Activated CD8-positive, alpha-beta T cell treated with anti-CD3 and anti-CD28 coated beads for 36 hours (primary cell): ENCODE measurements around the gene MRGPRG. TPM values are rescaled to one million over a fixed set of nuclear protein-coding genes. Genes with fewer than 3 reads are reported as not detected.

ENCODE experiments used
- ATAC-seq: fragments of 200-7000 bp; cut with Tn5 transposase; one replicate; pipeline ENCODE4 v1.10.0; 2021; ENCODE audit warnings: mild to moderate bottlenecking, moderate library complexity
- CTCF ChIA-PET: fragments of 350-600 bp; sonication (Branson Sonifier 250); formaldehyde crosslinking; loops from one replicate; lab custom pipeline; 2021; ENCODE audit warnings: antibody characterized with exemption; lab: Charles Lee
- POLR2A ChIA-PET: fragments of 350-600 bp; sonication (Branson Sonifier 250); formaldehyde crosslinking; loops from one replicate; lab custom pipeline; 2021; ENCODE audit warnings: antibody characterized with exemption; lab: Charles Lee
- DNase-seq: peaks from one replicate; pipeline ENCODE4 v3.0.0-alpha.2; 2020
- H3K27ac Mint-ChIP-seq: one replicate; pipeline ENCODE4 v1.8.0; 2021; ENCODE audit warnings: mild to moderate bottlenecking, mixed read lengths
- H3K27me3 Mint-ChIP-seq: one replicate; pipeline ENCODE4 v1.8.0; 2021; ENCODE audit warnings: mixed read lengths
- H3K36me3 Mint-ChIP-seq: one replicate; pipeline ENCODE4 v1.8.0; 2021; ENCODE audit warnings: low read depth, mixed read lengths
- H3K4me1 Mint-ChIP-seq: one replicate; pipeline ENCODE4 v1.8.0; 2021; ENCODE audit warnings: low read depth, mixed read lengths
- H3K4me3 Mint-ChIP-seq: one replicate; pipeline ENCODE4 v1.8.0; 2021; ENCODE audit warnings: mild to moderate bottlenecking, moderate library complexity, mixed read lengths
- H3K9me3 Mint-ChIP-seq: one replicate; pipeline ENCODE4 v1.8.0; 2021; ENCODE audit warnings: mixed read lengths
- intact Hi-C: fragments of 100-400 bp; cut with micrococcal nuclease; formaldehyde crosslinking; loops from one replicate; pipeline ENCODE4 v1.10.0; 2022
- total RNA-seq, 2 experiments: library from RNA; stranded (reverse); gene quantifications; one replicate each; pipeline ENCODE4 v1.2.3, GENCODE V29; 2021
- TF ChIP-seq, protein P1 (sequence below): fragments of 200-600 bp; IDR thresholded peaks from one replicate; pipeline ENCODE4 v1.8.0; 2022; ENCODE audit warnings: antibody characterized with exemption, mild to moderate bottlenecking

Gene MRGPRG
- total RNA-seq, 2 experiments from 2014 or later, result not detected

DNA sequence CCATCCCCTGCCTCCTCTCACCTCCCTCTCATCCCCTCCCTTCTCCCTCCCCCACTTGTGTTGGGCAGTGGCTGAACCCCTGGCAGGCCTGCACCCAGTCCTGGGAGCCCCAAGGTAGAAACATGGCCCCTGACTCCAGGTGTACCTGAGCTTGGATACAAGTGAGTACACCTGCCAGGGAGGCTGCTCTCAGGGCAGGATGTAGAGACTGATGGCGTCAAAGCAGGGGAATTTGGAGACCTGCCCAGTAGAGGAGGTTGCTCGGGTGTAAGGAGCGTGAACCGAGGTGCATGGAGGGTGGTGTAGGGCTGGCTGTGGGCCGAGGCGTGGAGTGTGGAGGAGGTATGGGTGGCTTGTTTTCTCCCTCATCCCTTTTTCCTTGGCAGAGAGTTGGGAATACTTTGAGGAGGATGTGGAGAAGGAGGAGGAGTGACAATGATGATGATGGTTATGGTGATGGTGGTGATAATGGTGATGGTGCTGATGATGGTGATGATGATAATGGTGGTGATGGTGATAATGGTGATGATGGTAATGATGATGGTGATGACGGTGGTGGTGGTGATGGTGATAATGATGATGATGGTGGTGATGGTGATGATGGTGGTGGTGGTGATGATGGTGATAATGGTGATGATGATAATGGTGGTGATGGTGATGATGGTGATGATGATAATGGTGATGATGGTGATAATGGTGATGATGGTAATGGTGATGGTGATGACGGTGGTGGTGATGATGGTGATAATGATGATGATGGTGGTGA, 12.3 kb downstream of the MRGPRG start:
- Mint-ChIP-seq H3K27ac (no peak overlapping the region), H3K9me3 (no peaks in the 10 kb centered on the region), H3K36me3 (no peaks in the 10 kb centered on the region), H3K4me3 (no peak overlapping the region), H3K27me3 (peaks cover 6% of the 10 kb centered on the region), H3K4me1 (peaks cover 4% of the 10 kb centered on the region)
- ATAC-seq, result no peak
- CTCF ChIA-PET, result no interaction called here
- TF ChIP-seq, protein P1, sequence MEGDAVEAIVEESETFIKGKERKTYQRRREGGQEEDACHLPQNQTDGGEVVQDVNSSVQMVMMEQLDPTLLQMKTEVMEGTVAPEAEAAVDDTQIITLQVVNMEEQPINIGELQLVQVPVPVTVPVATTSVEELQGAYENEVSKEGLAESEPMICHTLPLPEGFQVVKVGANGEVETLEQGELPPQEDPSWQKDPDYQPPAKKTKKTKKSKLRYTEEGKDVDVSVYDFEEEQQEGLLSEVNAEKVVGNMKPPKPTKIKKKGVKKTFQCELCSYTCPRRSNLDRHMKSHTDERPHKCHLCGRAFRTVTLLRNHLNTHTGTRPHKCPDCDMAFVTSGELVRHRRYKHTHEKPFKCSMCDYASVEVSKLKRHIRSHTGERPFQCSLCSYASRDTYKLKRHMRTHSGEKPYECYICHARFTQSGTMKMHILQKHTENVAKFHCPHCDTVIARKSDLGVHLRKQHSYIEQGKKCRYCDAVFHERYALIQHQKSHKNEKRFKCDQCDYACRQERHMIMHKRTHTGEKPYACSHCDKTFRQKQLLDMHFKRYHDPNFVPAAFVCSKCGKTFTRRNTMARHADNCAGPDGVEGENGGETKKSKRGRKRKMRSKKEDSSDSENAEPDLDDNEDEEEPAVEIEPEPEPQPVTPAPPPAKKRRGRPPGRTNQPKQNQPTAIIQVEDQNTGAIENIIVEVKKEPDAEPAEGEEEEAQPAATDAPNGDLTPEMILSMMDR, result no peak
- intact Hi-C loops, result no loop called here
- no peak for DNase-seq
- POLR2A ChIA-PET, result no interaction called here

DNA sequence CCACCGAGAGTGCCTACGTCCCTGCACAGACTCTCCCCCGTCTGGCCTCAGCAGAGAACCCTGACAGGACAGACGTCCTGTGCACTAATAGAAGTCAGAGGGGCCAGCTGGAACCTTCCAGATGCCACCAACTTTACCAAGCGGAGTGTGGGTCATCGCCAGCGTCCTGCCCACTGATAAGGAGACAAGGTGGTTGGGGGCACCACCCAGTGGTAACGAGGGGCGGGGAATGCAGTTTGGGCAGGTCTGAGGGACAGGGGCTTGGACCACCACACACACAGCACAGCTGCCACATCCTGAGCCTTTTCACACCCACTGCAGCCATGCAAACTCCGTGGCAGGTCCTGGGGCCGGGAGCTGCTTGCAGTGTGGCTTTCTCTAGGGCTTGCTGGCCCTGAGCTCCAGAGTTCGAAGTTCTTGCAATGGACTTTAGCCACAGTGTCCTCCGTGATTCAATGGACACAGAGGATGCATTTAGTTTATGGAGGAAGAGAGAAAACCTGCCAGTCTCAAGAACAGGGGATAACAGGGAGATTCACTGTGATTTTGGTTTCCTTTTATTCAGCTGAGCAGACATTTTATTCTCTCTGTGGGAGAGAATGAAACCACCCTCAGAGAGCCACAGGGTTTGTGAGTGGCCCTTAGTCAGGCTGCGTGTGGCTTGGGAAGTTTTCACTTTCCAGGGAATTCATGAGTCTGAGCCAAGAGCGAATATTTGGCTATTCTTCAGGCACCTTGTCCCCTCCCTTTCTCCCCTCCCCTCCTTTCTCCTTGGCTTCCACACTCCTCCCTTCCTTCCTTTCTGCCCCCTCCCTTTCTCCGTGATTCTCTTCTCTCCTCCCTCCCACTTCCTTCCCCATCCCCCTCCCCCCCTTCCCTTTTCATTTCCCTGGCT, 13.1 kb downstream of the MRGPRG start:
- TF ChIP-seq, protein P1, result no peak
- Mint-ChIP-seq H3K4me1 (peaks cover 4% of the 10 kb centered on the region), H3K9me3 (no peaks in the 10 kb centered on the region), H3K27ac (no peak overlapping the region), H3K27me3 (peaks cover 9% of the 10 kb centered on the region), H3K36me3 (no peaks in the 10 kb centered on the region), H3K4me3 (no peak overlapping the region)
- DNase-seq (no peak), ATAC-seq (no peak)
- ChIA-PET POLR2A (no interaction called here), CTCF (no interaction called here)
- intact Hi-C loops, result no loop called here

DNA sequence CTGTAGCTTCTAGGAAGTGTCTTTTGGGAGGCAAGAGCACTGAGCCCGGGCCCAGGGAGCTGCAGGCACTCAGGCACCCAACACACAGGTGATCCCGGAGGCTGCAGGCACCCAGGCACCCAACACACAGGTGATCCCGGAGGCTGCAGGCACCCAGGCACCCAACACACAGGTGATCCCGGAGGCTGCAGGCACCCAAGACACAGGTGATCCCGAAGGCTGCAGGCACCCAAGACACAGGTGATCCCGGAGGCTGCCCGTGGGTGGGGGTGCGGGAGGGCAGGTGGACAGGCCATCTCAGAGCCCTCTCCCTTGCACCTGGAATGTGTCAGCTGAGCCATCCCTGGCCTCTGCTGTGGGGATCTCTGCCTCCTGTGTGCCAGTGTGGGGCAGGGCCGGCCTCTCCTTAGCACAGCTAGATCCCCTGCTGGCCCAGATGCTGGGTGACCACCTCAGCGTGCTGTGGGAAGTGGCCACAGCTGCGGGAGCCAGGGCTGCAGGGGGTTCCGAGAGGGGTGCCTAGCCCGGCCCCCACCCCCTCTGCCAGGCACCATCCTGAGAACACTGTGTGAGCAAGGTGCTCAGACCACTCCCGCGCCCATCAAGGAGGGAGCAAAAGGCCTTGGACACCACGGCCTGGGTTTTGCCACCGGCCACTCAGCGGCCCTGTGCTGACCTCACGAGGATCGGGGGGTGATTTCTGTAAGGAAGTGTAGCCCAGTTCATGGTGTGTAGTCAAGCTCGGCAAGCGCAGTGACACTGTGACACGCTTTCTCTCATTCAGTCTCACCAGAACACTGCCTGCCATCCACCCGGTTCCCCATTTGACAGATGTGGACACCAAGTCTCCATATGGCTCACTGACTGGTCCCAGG, 14.2 kb downstream of the MRGPRG start:
- CTCF ChIA-PET, result no interaction called here
- Mint-ChIP-seq H3K27ac (no peak overlapping the region), H3K27me3 (peaks cover 10% of the 10 kb centered on the region), H3K4me3 (no peak overlapping the region), H3K9me3 (no peaks in the 10 kb centered on the region), H3K4me1 (peaks cover 4% of the 10 kb centered on the region), H3K36me3 (no peaks in the 10 kb centered on the region)
- intact Hi-C loops, result no loop called here
- TF ChIP-seq, protein P1, result no peak
- DNase-seq (no peak), ATAC-seq (no peak)
- POLR2A ChIA-PET, result no interaction called here

DNA sequence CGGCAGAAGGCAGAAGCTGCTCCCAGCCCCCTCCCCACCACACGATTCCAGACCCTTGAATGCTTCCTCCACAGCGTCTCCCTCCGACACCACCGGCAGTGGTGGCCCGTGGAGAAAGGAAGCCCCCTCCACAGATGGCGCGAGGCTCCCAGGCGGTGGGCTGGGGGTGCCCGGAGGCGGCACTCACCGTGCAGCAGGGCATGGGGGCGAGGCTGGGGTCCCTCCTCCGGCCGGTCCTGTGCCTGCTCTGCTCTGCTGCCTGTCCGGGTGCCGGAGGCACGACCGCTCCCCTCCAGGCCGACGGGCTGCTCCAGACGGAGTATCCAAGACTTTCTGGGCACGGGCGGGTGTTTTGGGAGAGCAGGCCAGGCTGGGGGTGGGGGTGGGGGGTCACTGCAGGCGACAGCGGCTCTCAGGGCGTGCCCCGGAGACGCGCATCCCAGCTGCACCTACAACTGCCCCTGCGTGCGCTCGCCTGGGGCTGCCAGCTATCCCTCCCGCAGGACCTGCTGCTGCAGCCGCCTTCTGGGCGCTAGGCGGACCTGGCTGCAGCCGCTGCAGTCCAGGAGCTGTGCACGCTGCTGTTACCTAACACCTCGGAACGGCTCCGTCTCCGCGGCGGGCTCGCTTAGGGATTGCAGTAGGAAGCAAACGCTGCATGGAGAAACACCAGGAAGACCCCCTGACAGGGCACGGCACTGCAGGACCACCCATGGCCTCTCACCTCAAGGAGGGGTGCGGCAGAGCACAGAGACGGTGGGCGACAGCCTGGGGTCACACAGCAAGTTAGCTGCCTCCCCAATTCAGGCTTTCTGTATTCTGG, 15.2 kb downstream of the MRGPRG start:
- Mint-ChIP-seq H3K27me3 (peaks cover 10% of the 10 kb centered on the region), H3K9me3 (no peaks in the 10 kb centered on the region), H3K27ac (no peak overlapping the region), H3K4me3 (no peak overlapping the region), H3K36me3 (no peaks in the 10 kb centered on the region), H3K4me1 (peaks cover 4% of the 10 kb centered on the region)
- ATAC-seq (no peak), DNase-seq (no peak)
- POLR2A ChIA-PET, result no interaction called here
- intact Hi-C loops, result no loop called here
- TF ChIP-seq, protein P1, result no peak
- CTCF ChIA-PET, result no interaction called here
